HepG2 (cell line): Measurements from ENCODE around the gene SLC19A1. TPM values are rescaled to one million over a fixed set of nuclear protein-coding genes. Genes with fewer than 3 reads are reported as not detected.

ENCODE experiments used
- IKZF4 ChIP-seq: sonication (generic); formaldehyde crosslinking; IDR thresholded peaks from 2 replicates; pipeline ENCODE4 v1.5.1; 2020; ENCODE audit warnings: borderline replicate concordance, mild to moderate bottlenecking, low read depth, missing genetic modification reagents; ENCODE audit errors: not compliant biosample characterization
- REXO4 ChIP-seq: sonication (generic); formaldehyde crosslinking; IDR thresholded peaks from 2 replicates; pipeline ENCODE4 v1.8.0; 2022; ENCODE audit warnings: missing genetic modification reagents, mild to moderate bottlenecking, borderline replicate concordance
- SNAPC2 ChIP-seq: sonication (generic); formaldehyde crosslinking; IDR thresholded peaks from 2 replicates; pipeline ENCODE4 v1.8.1; 2022; ENCODE audit warnings: mild to moderate bottlenecking, missing genetic modification reagents
- TFDP2 ChIP-seq: sonication (generic); formaldehyde crosslinking; IDR thresholded peaks from 2 replicates; pipeline ENCODE4 v1.4.0; 2020; ENCODE audit warnings: missing genetic modification reagents
- YEATS2 ChIP-seq: sonication (generic); formaldehyde crosslinking; IDR thresholded peaks from 2 replicates; pipeline ENCODE4 v1.4.0; 2020; ENCODE audit warnings: missing genetic modification reagents, borderline replicate concordance
- ZBTB44 ChIP-seq: sonication (generic); formaldehyde crosslinking; IDR thresholded peaks from 2 replicates; pipeline ENCODE4 v1.4.0; 2020; ENCODE audit warnings: missing genetic modification reagents
- ZNF543 ChIP-seq: sonication (generic); formaldehyde crosslinking; IDR thresholded peaks from 2 replicates; pipeline ENCODE4 v1.4.0; 2020; ENCODE audit warnings: mild to moderate bottlenecking, missing genetic modification reagents
- polyA plus RNA-seq, 8 experiments: library from polyadenylated mRNA; depleted of rRNA in 3 of 8; stranded (reverse) in 7 of 8; unstranded in 1 of 8; fragments of >200 nt; fragmentation: Illumina TruSeq in 4 of 8; extraction: Trizol in 4 of 8; gene quantifications; 2 replicates each; pipeline versions ENCODE4 v1.2.1 to v1.2.3, GENCODE V29; 2011 to 2016; ENCODE audit warnings: low read depth in 4 of 8, missing spikeins in 1 of 8, mixed read lengths in 1 of 8; ENCODE audit not compliant: insufficient read depth in 1 of 8
- total RNA-seq, 5 experiments: library from RNA; depleted of rRNA; stranded (reverse); fragments of >200 nt; fragmentation: Illumina TruSeq; extraction: Trizol; gene quantifications; 2 replicates each; pipeline ENCODE4 v1.2.3, GENCODE V29; 2016; ENCODE audit warnings: low read depth in 1 of 5
- TF ChIP-seq, protein P1 (sequence below): sonication (generic); formaldehyde crosslinking; IDR thresholded peaks from 2 replicates; pipeline ENCODE4 v1.5.0; 2020; ENCODE audit warnings: missing genetic modification reagents, mild to moderate bottlenecking, borderline replicate concordance
- TF ChIP-seq, protein P2 (sequence below): IDR thresholded peaks from 2 replicates; pipeline ENCODE4 v1.6.1; 2012; ENCODE audit warnings: inconsistent platforms

Gene SLC19A1
- total and polyA plus RNA-seq, 2 of the 13 experiments (the other 11 are each of a cell fraction or from before 2014, with no cell fraction given) = 21.8 to 23.0 TPM

GRCh38 chr21:45590246-45590725 lies 48.0 kb upstream of the SLC19A1 start (continued):
- TF ChIP-seq IKZF4 (CRISPR knock-in tag) (no peak), REXO4 (no peak), TFDP2 (CRISPR knock-in tag) (no peak), ZNF543 (CRISPR knock-in tag) (no peak), ZBTB44 (CRISPR knock-in tag) (no peak), YEATS2 (CRISPR knock-in tag) (no peak), SNAPC2 (CRISPR knock-in tag) (no peak)
- TF ChIP-seq, protein P1, sequence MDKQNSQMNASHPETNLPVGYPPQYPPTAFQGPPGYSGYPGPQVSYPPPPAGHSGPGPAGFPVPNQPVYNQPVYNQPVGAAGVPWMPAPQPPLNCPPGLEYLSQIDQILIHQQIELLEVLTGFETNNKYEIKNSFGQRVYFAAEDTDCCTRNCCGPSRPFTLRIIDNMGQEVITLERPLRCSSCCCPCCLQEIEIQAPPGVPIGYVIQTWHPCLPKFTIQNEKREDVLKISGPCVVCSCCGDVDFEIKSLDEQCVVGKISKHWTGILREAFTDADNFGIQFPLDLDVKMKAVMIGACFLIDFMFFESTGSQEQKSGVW (CRISPR knock-in tag) = no peak
- TF ChIP-seq, protein P2, sequence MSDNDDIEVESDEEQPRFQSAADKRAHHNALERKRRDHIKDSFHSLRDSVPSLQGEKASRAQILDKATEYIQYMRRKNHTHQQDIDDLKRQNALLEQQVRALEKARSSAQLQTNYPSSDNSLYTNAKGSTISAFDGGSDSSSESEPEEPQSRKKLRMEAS = no peak
